ENCODE data around the gene DPP6.

- no peak for TF ChIP-seq CTCF (IDR thresholded peaks at IDR 0.05 in 4 of 5, conservative IDR thresholded peaks at IDR 0.05 in 1 of 5)
- TF ChIP-seq POLR2A (IDR thresholded peaks at IDR 0.05), result no peak
Observed at GRCh38 chr7:154686305-154686704, 634.1 kb downstream of the DPP6 start.
